ENCODE data around the gene XPNPEP1. TPM values are rescaled to one million over a fixed set of nuclear protein-coding genes. Genes with fewer than 3 reads are reported as not detected.

Gene XPNPEP1
- polyA plus RNA-seq (2013, experiment 1 of 2): 74.6 TPM
- polyA plus RNA-seq (2013, experiment 2 of 2): 64.3 TPM

DNA sequence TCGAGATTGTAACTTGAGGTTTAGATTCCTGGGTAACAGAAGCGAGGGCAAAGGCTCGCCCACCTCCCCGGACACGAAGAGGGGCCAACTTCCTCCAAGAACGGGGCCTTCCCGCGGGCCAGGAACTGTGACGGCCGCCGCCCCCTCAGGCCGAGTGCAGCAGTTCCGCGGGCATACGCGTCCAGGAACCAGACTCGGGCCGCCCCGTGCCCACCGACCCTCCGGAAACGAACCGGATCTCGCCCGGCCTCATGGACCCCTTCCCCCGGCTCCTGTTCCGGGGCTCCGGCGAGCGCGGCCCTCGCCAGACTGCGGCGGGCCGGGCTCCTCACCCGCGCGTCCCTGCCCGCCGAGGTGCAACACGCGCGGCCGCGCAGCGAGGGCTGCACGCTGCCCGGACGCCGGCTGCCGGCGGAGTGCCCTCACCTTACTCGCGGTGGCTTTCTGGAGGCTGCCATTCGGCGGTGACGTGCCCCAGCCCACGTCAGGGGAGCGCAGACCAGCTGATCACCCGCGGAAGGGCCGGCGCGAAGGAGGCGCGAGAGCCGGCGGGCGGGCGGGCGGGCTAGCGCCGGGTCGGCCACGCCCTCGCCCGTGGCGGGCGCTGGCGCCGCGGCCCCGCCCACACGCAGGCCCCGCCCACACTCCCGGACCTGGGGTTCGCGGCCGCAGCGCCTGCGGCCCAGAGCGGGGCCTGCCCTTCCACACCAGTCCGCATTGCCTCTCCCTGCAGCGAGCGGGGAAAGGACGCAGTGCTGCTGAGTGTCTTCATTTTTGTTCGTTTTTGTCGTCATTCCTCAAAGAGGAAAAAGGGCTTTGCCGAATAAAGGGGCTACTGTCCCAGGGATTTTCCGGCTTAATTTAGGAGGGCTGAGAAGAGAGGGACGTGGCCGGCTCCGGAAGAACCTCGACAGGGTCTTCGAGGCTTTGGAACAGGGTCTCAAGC, at the start of gene XPNPEP1:
Gene XPNPEP1 (minus strand): TSS at position 536 of the 946 bp plus-strand sequence. CDS start 78 bp downstream, at position 458.
- H3K4me3 ChIP-seq (ENCODE audit: extremely low read depth, insufficient read depth, low read length, poor library complexity, severe bottlenecking): peak within 1 kb of the TSS; percentile 75
- 6 to 8% methylated on average over 71 to 87 of the region's 105 CpGs for WGBS, 2 experiments (ENCODE audit: insufficient coverage in 2 of 2)
- no peaks in the 10 kb centered on the region for H3K9me3 ChIP-seq (ENCODE audit: control insufficient read depth, low read length)
- peaks cover 18% of the 10 kb centered on the region for H3K4me1 ChIP-seq (ENCODE audit: control insufficient read depth, insufficient read depth, low read length, poor library complexity, severe bottlenecking)
- H3K36me3 ChIP-seq (ENCODE audit: control insufficient read depth, insufficient read depth, low read length): peaks cover 22% of the 10 kb centered on the region
- H3K27ac ChIP-seq (ENCODE audit: low read depth, low read length, severe bottlenecking): peak within 1 kb of the TSS; percentile 67

DNA sequence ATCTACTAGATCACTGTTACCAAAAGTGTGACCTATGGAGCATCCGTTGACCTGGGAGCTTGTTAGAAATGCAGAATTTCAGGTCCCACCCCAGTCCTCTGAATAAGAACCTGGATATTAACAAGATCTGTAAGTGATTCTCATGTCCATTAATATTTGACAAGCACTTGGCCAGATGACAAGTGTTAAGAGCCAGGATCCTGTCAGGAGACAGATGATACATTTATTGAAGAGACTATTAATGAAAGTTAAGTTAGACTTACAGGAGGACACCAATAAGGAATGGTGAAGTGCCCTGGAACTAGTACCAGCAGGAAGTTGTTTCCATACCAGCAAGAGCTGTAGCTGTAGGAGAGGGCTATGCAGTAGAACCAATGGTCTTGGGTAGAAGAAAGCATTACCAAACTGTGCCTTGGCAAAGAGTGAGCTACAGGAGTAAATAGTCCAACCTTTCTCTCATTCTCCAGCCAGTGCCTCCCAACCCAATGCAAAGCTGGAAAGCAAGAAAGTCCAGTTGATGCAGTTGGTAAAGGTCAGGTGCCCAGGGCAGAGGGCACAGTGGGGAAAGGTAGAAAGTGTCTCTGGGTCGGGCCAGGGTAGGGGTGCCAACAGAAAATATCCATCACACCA, 49.2 kb upstream of the XPNPEP1 start:
- Histone ChIP-seq H3K4me1 (ENCODE audit: control insufficient read depth, insufficient read depth, low read length, poor library complexity, severe bottlenecking) (peaks cover 35% of the 10 kb centered on the region), H3K9me3 (ENCODE audit: control insufficient read depth, low read length) (no peaks in the 10 kb centered on the region), H3K27ac (ENCODE audit: low read depth, low read length, severe bottlenecking) (no peak overlapping the region), H3K36me3 (ENCODE audit: control insufficient read depth, insufficient read depth, low read length) (no peaks in the 10 kb centered on the region), H3K4me3 (ENCODE audit: extremely low read depth, insufficient read depth, low read length, poor library complexity, severe bottlenecking) (no peak overlapping the region)
- WGBS, 2 experiments (ENCODE audit: insufficient coverage in 2 of 2): 100% methylated on average over 1 of the region's 2 CpGs; no CpG with 5 or more reads in 1 of the 2 experiments

DNA sequence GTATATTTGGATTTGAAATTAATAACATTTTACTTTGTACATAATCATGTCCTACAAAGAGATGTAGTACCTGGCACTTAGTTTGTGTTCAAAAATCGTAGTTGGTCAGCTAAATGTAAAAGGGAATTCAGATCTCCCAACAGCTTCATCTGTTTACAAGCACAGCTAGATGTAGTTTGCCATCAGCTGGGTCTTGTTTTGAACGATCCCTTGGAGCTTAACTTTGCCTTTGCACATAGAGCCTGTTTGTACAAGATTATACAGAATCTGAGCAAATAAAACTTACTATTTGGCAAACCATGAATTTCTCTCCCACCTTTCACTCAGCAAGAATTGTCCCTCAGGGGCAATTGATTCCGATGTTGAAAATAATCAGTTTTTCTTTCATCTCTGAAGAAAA, 48.3 kb upstream of the XPNPEP1 start:
- 83 to 97% methylated on average over 1 to 3 of the region's 3 CpGs for WGBS, 2 experiments (ENCODE audit: insufficient coverage in 2 of 2)
- H3K4me1 ChIP-seq (ENCODE audit: control insufficient read depth, insufficient read depth, low read length, poor library complexity, severe bottlenecking): peaks cover 35% of the 10 kb centered on the region
- H3K27ac ChIP-seq (ENCODE audit: low read depth, low read length, severe bottlenecking): no peak overlapping the region
- no peaks in the 10 kb centered on the region for H3K9me3 ChIP-seq (ENCODE audit: control insufficient read depth, low read length)
- H3K36me3 ChIP-seq (ENCODE audit: control insufficient read depth, insufficient read depth, low read length): no peaks in the 10 kb centered on the region
- H3K4me3 ChIP-seq (ENCODE audit: extremely low read depth, insufficient read depth, low read length, poor library complexity, severe bottlenecking): no peak overlapping the region

DNA sequence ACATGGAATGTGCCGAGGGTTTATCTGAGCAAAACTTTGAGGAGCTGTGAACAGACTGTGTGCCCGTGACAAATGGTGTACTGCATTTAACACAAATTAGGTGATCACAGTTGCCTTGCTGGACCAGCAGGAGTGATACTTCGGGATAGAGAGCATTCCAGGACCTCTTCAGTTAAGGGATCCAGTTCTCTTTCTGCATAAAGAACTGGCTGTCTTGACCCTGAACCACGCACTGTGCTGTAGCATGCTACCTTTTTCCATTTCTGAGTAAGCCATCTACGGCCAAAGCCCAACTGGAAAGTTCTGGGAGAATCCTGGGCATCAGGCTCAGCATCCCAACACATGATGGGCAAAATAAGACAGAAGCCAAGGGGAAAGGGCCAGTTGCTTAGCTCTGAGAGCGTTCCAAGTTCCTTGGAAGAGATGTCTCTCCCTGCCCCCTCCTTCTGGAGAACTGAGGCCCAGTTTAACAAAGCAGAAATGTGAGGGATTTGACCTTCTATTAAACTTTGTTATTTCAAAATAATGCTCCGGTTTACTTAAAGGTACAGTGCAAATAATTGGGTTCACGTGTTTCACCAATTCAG, 46.5 kb upstream of the XPNPEP1 start:
- 84 to 89% methylated on average over 7 to 8 of the region's 8 CpGs for WGBS, 2 experiments (ENCODE audit: insufficient coverage in 2 of 2)
- Histone ChIP-seq H3K9me3 (ENCODE audit: control insufficient read depth, low read length) (no peaks in the 10 kb centered on the region), H3K27ac (ENCODE audit: low read depth, low read length, severe bottlenecking) (no peak overlapping the region), H3K4me1 (ENCODE audit: control insufficient read depth, insufficient read depth, low read length, poor library complexity, severe bottlenecking) (peaks cover 38% of the 10 kb centered on the region), H3K4me3 (ENCODE audit: extremely low read depth, insufficient read depth, low read length, poor library complexity, severe bottlenecking) (no peak overlapping the region), H3K36me3 (ENCODE audit: control insufficient read depth, insufficient read depth, low read length) (no peaks in the 10 kb centered on the region)

DNA sequence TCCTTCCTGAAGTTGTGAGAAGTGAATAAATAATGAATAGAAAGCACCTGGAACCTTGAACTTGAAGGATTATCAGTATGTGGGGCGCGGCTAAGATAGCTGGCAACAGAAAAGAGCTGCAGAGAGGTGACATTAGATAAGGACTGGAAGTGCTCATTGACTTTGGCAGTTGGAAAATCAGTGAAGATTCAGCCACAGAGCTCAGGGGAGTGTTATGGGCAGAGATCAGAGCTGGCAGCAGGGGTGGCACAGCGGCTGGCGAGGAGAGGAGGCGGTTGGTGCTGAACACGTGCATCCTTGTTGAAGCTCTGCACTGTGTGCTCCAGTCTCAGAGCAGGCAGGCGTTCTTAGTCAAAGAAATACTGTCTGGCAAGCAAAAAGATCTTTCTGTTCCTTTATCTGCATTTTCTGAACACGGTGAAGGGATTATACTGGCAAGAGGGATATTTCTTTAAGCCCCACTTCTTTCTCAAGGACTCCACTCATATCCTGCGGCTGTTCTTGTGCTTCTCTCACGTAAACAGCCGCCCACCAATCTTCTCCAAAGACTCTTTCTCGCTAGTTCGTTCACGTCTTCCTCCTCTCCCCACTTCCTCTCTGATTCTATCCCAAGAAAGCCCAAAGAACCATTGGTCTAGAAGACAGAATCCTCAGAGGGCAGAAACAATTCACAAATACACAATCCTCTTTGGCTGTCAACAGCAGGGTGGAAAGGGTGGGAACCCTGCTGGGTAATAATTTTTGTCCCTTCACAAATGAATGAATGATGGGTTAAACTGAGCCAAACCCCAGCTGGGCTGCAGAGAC, 45.8 kb upstream of the XPNPEP1 start:
- Histone ChIP-seq H3K4me3 (ENCODE audit: extremely low read depth, insufficient read depth, low read length, poor library complexity, severe bottlenecking) (no peak overlapping the region), H3K9me3 (ENCODE audit: control insufficient read depth, low read length) (no peaks in the 10 kb centered on the region), H3K27ac (ENCODE audit: low read depth, low read length, severe bottlenecking) (peak overlapping the region; percentile 8), H3K36me3 (ENCODE audit: control insufficient read depth, insufficient read depth, low read length) (no peaks in the 10 kb centered on the region), H3K4me1 (ENCODE audit: control insufficient read depth, insufficient read depth, low read length, poor library complexity, severe bottlenecking) (peaks cover 38% of the 10 kb centered on the region)
- WGBS, 2 experiments (ENCODE audit: insufficient coverage in 2 of 2): 88 to 93% methylated on average over 12 to 14 of the region's 14 CpGs

DNA sequence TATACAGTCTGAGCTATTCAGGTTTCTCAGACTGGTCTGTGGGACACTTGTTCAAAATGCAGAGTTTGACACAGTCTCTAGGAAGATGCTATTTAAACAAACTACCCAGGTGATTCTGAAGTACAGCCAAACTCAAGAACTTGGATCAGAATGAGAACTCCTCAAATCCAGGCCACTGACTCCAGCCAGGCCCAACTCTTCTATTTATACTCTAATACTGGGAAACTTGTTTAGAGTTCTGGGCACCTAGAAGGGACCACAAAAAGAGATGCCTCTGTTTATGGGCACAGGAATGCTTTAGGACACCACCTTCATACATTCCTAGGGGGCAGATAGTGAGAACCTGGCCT, 44.4 kb upstream of the XPNPEP1 start:
- peak overlapping the region; percentile 93 for H3K27ac ChIP-seq (ENCODE audit: low read depth, low read length, severe bottlenecking)
- peaks cover 40% of the 10 kb centered on the region for H3K4me1 ChIP-seq (ENCODE audit: control insufficient read depth, insufficient read depth, low read length, poor library complexity, severe bottlenecking)
- no peaks in the 10 kb centered on the region for H3K9me3 ChIP-seq (ENCODE audit: control insufficient read depth, low read length)
- H3K4me3 ChIP-seq (ENCODE audit: extremely low read depth, insufficient read depth, low read length, poor library complexity, severe bottlenecking): no peak overlapping the region
- H3K36me3 ChIP-seq (ENCODE audit: control insufficient read depth, insufficient read depth, low read length): no peaks in the 10 kb centered on the region

DNA sequence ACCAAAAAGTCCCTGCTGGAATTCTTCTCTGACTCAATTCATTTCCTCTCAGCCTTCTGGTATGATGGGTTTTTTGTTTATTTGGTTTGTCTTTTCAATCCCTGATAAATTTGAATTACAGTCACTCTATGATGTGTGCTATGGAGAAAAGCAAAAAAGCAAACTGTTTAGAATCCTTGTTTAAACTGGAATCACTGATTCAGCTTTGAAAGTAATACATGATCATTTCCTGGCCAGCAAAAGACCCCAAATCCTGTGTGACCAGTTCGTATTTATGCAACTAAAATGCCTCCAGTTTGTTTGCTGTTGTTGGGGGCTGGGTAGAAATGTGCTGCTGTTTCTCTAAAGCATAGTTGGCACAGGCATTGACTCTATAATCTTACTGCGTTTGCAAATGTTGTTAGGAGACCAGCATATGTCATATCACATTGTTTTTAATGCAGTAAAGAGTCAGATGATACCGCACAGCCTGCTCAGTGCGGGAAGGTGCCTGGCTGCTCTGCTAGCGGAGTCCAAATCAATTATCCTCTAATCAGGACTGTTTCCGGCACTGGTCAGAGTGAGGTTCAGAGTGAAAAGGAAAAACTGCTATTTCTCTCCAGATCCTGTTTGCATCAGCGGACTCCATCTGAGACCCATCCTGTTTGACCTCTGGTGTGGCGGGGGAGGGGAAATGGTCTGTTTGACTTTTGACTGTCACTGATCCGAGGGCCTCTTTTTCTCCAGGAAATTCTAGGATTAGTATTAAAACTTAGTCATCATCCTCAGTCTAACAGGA, 43.8 kb upstream of the XPNPEP1 start:
- H3K4me1 ChIP-seq (ENCODE audit: control insufficient read depth, insufficient read depth, low read length, poor library complexity, severe bottlenecking): peaks cover 45% of the 10 kb centered on the region
- 67 to 69% methylated on average over 3 to 6 of the region's 9 CpGs for WGBS, 2 experiments (ENCODE audit: insufficient coverage in 2 of 2)
- no peaks in the 10 kb centered on the region for H3K36me3 ChIP-seq (ENCODE audit: control insufficient read depth, insufficient read depth, low read length)
- peak overlapping the region; percentile 93 for H3K27ac ChIP-seq (ENCODE audit: low read depth, low read length, severe bottlenecking)
- no peaks in the 10 kb centered on the region for H3K9me3 ChIP-seq (ENCODE audit: control insufficient read depth, low read length)
- H3K4me3 ChIP-seq (ENCODE audit: extremely low read depth, insufficient read depth, low read length, poor library complexity, severe bottlenecking): no peak overlapping the region

DNA sequence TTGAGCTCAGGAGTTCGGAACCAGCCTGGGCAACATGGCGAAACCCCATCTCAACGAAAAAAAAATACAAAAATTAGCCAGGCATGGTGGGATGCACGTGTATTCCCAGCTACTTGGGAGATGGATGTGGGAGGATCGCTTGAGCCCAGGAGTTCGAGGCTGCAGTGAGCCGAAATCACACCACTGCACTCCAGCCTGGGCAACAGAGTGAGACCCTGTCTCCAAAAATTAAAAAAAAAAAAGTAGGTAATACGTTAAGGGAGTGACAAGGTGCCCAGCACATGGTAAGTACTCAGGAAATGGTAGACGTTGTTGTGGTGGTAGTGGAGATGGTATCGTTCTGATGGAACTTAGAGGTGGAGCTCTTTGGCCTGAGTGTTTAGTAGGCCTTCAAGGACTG, 41.0 kb upstream of the XPNPEP1 start:
- Histone ChIP-seq H3K27ac (ENCODE audit: low read depth, low read length, severe bottlenecking) (no peak overlapping the region), H3K36me3 (ENCODE audit: control insufficient read depth, insufficient read depth, low read length) (no peaks in the 10 kb centered on the region), H3K4me1 (ENCODE audit: control insufficient read depth, insufficient read depth, low read length, poor library complexity, severe bottlenecking) (peaks cover 56% of the 10 kb centered on the region), H3K4me3 (ENCODE audit: extremely low read depth, insufficient read depth, low read length, poor library complexity, severe bottlenecking) (no peak overlapping the region), H3K9me3 (ENCODE audit: control insufficient read depth, low read length) (no peaks in the 10 kb centered on the region)
- 92 to 95% methylated on average over 9 to 10 of the region's 10 CpGs for WGBS, 2 experiments (ENCODE audit: insufficient coverage in 2 of 2)

DNA sequence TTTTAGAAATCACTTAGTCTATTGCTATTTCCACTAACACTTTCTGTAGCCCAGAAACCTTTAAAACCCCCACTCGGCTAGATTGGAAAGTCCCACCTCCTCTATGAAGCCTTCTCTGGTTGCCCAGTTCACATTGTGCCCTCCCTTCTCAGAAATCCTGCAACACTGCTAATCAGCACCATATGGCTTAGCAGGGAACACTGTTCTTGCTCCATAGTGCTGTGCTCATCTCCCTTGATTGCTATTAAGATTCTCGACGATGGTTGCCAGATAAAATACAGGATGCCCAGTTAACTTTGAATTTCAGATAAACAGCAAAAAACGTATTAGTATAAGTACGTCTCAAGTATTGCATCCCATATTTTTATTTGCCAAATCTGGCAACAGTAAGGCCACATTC, 40.1 kb upstream of the XPNPEP1 start:
- H3K4me3 ChIP-seq (ENCODE audit: extremely low read depth, insufficient read depth, low read length, poor library complexity, severe bottlenecking): no peak overlapping the region
- H3K27ac ChIP-seq (ENCODE audit: low read depth, low read length, severe bottlenecking): no peak overlapping the region
- no peaks in the 10 kb centered on the region for H3K9me3 ChIP-seq (ENCODE audit: control insufficient read depth, low read length)
- H3K4me1 ChIP-seq (ENCODE audit: control insufficient read depth, insufficient read depth, low read length, poor library complexity, severe bottlenecking): peaks cover 49% of the 10 kb centered on the region
- WGBS, 2 experiments (ENCODE audit: insufficient coverage in 2 of 2): 77 to 94% methylated on average over 5 of the region's 5 CpGs
- H3K36me3 ChIP-seq (ENCODE audit: control insufficient read depth, insufficient read depth, low read length): no peaks in the 10 kb centered on the region

DNA sequence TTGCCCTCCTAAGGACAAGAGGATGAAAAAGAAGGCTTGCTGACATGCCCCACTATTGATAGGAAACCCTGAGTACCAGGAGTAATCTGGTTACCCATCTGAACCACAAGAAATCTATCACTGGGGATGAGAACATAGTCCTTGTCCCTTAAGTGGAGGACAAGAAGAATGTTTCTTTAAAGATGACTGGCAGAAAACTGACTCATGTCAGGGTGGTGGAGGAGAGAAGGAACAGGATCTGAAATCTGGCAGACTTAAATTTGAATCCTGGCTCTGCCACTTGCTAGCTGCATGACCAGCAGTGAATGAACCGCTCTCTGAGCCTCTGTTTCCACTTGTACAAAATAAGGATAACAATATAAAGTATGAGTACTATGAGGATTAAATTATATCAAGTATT, 38.9 kb upstream of the XPNPEP1 start:
- H3K36me3 ChIP-seq (ENCODE audit: control insufficient read depth, insufficient read depth, low read length): no peaks in the 10 kb centered on the region
- peak overlapping the region; percentile 54 for H3K27ac ChIP-seq (ENCODE audit: low read depth, low read length, severe bottlenecking)
- no CpG with 5 or more reads among the region's 1 CpG for WGBS, 2 experiments (ENCODE audit: insufficient coverage in 2 of 2)
- no peaks in the 10 kb centered on the region for H3K9me3 ChIP-seq (ENCODE audit: control insufficient read depth, low read length)
- H3K4me3 ChIP-seq (ENCODE audit: extremely low read depth, insufficient read depth, low read length, poor library complexity, severe bottlenecking): no peak overlapping the region
- peaks cover 38% of the 10 kb centered on the region for H3K4me1 ChIP-seq (ENCODE audit: control insufficient read depth, insufficient read depth, low read length, poor library complexity, severe bottlenecking)
